Muscle layer of duodenum (tissue), 2 donors: ENCODE data around the gene TRIM34.
"Not testable (repeated sequence)": the region's sequence is repeated elsewhere in the genome, so short reads cannot be mapped to it uniquely, and the experiment has no call there.

ENCODE experiments used
- H3K27ac ChIP-seq: one replicate; pipeline ENCODE4 v1.7.0; 2013; ENCODE audit warnings: mild to moderate bottlenecking, low read length
- H3K27me3 ChIP-seq: one replicate; pipeline ENCODE4 v1.7.0; 2013; ENCODE audit warnings: low read depth, mild to moderate bottlenecking, control low read depth, low read length
- H3K36me3 ChIP-seq, 2 donors: one replicate each; pipeline ENCODE4 v1.7.0; 2013; ENCODE audit warnings: low read length in 2 of 2, control low read depth in 1 of 2, mild to moderate bottlenecking in 1 of 2; ENCODE audit not compliant: insufficient read depth in 2 of 2, control insufficient read depth in 1 of 2
- H3K4me1 ChIP-seq, 2 donors: one replicate each; pipeline ENCODE4 v1.7.0; 2013; ENCODE audit warnings: low read length in 2 of 2, mild to moderate bottlenecking in 2 of 2, control low read depth in 1 of 2, moderate library complexity in 1 of 2; ENCODE audit not compliant: insufficient read depth in 2 of 2, control insufficient read depth in 1 of 2
- H3K4me3 ChIP-seq, 2 donors: one replicate each; pipeline ENCODE4 v1.7.0; 2013; ENCODE audit warnings: low read length in 2 of 2, low read depth in 1 of 2, mild to moderate bottlenecking in 1 of 2
- H3K9me3 ChIP-seq, 2 donors: one replicate each; pipeline ENCODE4 v1.7.0; 2013; ENCODE audit warnings: low read length in 2 of 2, control low read depth in 1 of 2, mild to moderate bottlenecking in 1 of 2; ENCODE audit not compliant: control insufficient read depth in 1 of 2
- donor health status: healthy.

Gene TRIM34

GRCh38 chr11:5621580-5621979, 3.2 kb upstream of the TRIM34 start:
- Histone ChIP-seq H3K27me3 (no peaks in the 10 kb centered on the region), H3K4me1 (peaks cover 13 to 21% of the 10 kb centered on the region in 2 donors), H3K36me3 (no peaks in the 10 kb centered on the region), H3K4me3 (no peak overlapping the region), H3K9me3 (no peaks in the 10 kb centered on the region), H3K27ac (no peak overlapping the region)

- H3K36me3 ChIP-seq, result no peaks in the 10 kb centered on the region
- H3K9me3 ChIP-seq, result no peaks in the 10 kb centered on the region
- peaks cover 13 to 21% of the 10 kb centered on the region in 2 donors for H3K4me1 ChIP-seq
- no peak overlapping the region for H3K4me3 ChIP-seq
- no peak overlapping the region for H3K27ac ChIP-seq
- no peaks in the 10 kb centered on the region for H3K27me3 ChIP-seq
Measured at GRCh38 chr11:5622802-5623201, 2.0 kb upstream of the TRIM34 start.

GRCh38 chr11:5625281-5625680, 480 bp downstream of the TRIM34 start:
- no peaks in the 10 kb centered on the region for H3K9me3 ChIP-seq
- peak overlapping the region; percentile 86 for H3K27ac ChIP-seq
- peaks cover 13 to 21% of the 10 kb centered on the region in 2 donors for H3K4me1 ChIP-seq
- no peaks in the 10 kb centered on the region for H3K27me3 ChIP-seq
- peak overlapping the region; percentile 77 to 98 for H3K4me3 ChIP-seq
- H3K36me3 ChIP-seq, result no peaks in the 10 kb centered on the region

- Histone ChIP-seq H3K4me1 (peaks cover 6 to 13% of the 10 kb centered on the region in 2 donors), H3K9me3 (no peaks in the 10 kb centered on the region), H3K27ac (no peak overlapping the region), H3K27me3 (no peaks in the 10 kb centered on the region), H3K36me3 (no peaks in the 10 kb centered on the region), H3K4me3 (no peak overlapping the region)
Measured at GRCh38 chr11:5626196-5626595, 1.4 kb downstream of the TRIM34 start.

- Histone ChIP-seq H3K4me1 (no peaks in the 10 kb centered on the region), H3K4me3 (no peak overlapping the region), H3K27me3 (no peaks in the 10 kb centered on the region), H3K36me3 (peaks cover 12 to 25% of the 10 kb centered on the region in 2 donors), H3K9me3 (no peaks in the 10 kb centered on the region), H3K27ac (no peak overlapping the region)
Measured at GRCh38 chr11:5631417-5631816, 6.6 kb downstream of the TRIM34 start.

GRCh38 chr11:5631969-5632635, 7.3 kb downstream of the TRIM34 start:
- no peaks in the 10 kb centered on the region for H3K27me3 ChIP-seq
- no peak overlapping the region for H3K27ac ChIP-seq
- H3K9me3 ChIP-seq, result no peaks in the 10 kb centered on the region
- H3K4me3 ChIP-seq, result no peak overlapping the region
- H3K4me1 ChIP-seq, result no peaks in the 10 kb centered on the region
- H3K36me3 ChIP-seq, result peaks cover 12 to 25% of the 10 kb centered on the region in 2 donors

- Histone ChIP-seq H3K27me3 (no peaks in the 10 kb centered on the region), H3K4me1 (no peaks in the 10 kb centered on the region), H3K36me3 (peaks cover 9 to 30% of the 10 kb centered on the region in 2 donors), H3K4me3 (no peak overlapping the region), H3K9me3 (no peaks in the 10 kb centered on the region), H3K27ac (no peak overlapping the region)
Measured at GRCh38 chr11:5639953-5640352, 15.2 kb downstream of the TRIM34 start.

- no peaks in the 10 kb centered on the region for H3K4me1 ChIP-seq
- no peak overlapping the region for H3K4me3 ChIP-seq
- no peaks in the 10 kb centered on the region for H3K9me3 ChIP-seq
- peaks cover 9 to 23% of the 10 kb centered on the region in 2 donors for H3K36me3 ChIP-seq
- no peaks in the 10 kb centered on the region for H3K27me3 ChIP-seq
- no peak overlapping the region for H3K27ac ChIP-seq
Measured at GRCh38 chr11:5643585-5643984, 18.8 kb downstream of the TRIM34 start.

- Histone ChIP-seq H3K27me3 (no peaks in the 10 kb centered on the region), H3K27ac (no peak overlapping the region), H3K4me3 (no peak overlapping the region), H3K9me3 (no peaks in the 10 kb centered on the region), H3K4me1 (no peaks in the 10 kb centered on the region), H3K36me3 (peaks cover 9 to 21% of the 10 kb centered on the region in 2 donors)
Measured at GRCh38 chr11:5646139-5646538, 21.3 kb downstream of the TRIM34 start.

- H3K36me3 ChIP-seq, result peaks cover 0 to 6% of the 10 kb centered on the region in 2 donors
Measured at GRCh38 chr11:5655474-5655873, 30.7 kb downstream of the TRIM34 start.

GRCh38 chr11:5656956-5657355, 32.2 kb downstream of the TRIM34 start:
- H3K27ac ChIP-seq, H3K27me3 ChIP-seq, H3K4me1 ChIP-seq, H3K36me3 ChIP-seq, H3K9me3 ChIP-seq, H3K4me3 ChIP-seq: not testable (repeated sequence)

More at GRCh38 chr11:5655474-5655873, 30.7 kb downstream of the TRIM34 start:
- H3K4me3 ChIP-seq, result no peak overlapping the region
- H3K27me3 ChIP-seq, result no peaks in the 10 kb centered on the region
- no peaks in the 10 kb centered on the region for H3K4me1 ChIP-seq
- no peak overlapping the region for H3K27ac ChIP-seq
- H3K9me3 ChIP-seq, result no peaks in the 10 kb centered on the region

GRCh38 chr11:5658318-5658717, 33.5 kb downstream of the TRIM34 start:
- Histone ChIP-seq H3K27me3 (no peaks in the 10 kb centered on the region), H3K36me3 (peaks cover 0 to 14% of the 10 kb centered on the region in 2 donors), H3K9me3 (no peaks in the 10 kb centered on the region), H3K27ac (no peak overlapping the region), H3K4me3 (no peak overlapping the region), H3K4me1 (no peaks in the 10 kb centered on the region)
